SU-DHL-6 (cell line): ENCODE measurements around the gene GKN2.

Experiments
- H2AFZ ChIP-seq: fragments of 200-600 bp; sonication (generic); 2 replicates; pipeline ENCODE4 v1.6.1; 2014; ENCODE audit warnings: low read depth, mild to moderate bottlenecking, moderate library complexity, mixed read lengths, antibody characterized with exemption, low read length; ENCODE audit not compliant: severe bottlenecking
- H3F3A ChIP-seq: fragments of 200-600 bp; shearing (Covaris generic); 2 replicates; pipeline ENCODE4 v1.6.0; 2016; ENCODE audit warnings: antibody characterized with exemption, mild to moderate bottlenecking; ENCODE audit not compliant: insufficient read depth
- H3K27ac ChIP-seq: fragments of 200-600 bp; sonication (generic); 2 replicates; pipeline ENCODE4 v1.5.1; 2016; ENCODE audit warnings: low read depth, mild to moderate bottlenecking, low read length, moderate library complexity, mixed read lengths
- H3K27me3 ChIP-seq: fragments of 200-600 bp; sonication (generic), shearing (Covaris generic); 2 replicates; pipeline ENCODE4 v1.6.0; 2014; ENCODE audit warnings: mild to moderate bottlenecking, low read length
- H3K36me3 ChIP-seq: fragments of 200-600 bp; sonication (generic); 2 replicates; pipeline ENCODE4 v1.6.1; 2014; ENCODE audit warnings: mild to moderate bottlenecking, low read length, mixed read lengths
- H3K4me2 ChIP-seq: fragments of 300-600, 200-600 bp; shearing (Covaris generic), sonication (generic); 2 replicates; pipeline ENCODE4 v1.6.0; 2014; ENCODE audit warnings: low read length, low read depth, mild to moderate bottlenecking; ENCODE audit not compliant: poor library complexity, severe bottlenecking
- H3K4me3 ChIP-seq: fragments of 200-600 bp; sonication (generic); 2 replicates; pipeline ENCODE4 v1.5.1; 2014; ENCODE audit warnings: antibody characterized with exemption, low read length, mild to moderate bottlenecking, mixed read lengths; ENCODE audit not compliant: insufficient read depth, poor library complexity, severe bottlenecking
- H3K79me2 ChIP-seq: fragments of 200-600 bp; sonication (generic); 2 replicates; pipeline ENCODE4 v1.6.1; 2014; ENCODE audit warnings: mild to moderate bottlenecking, low read length, moderate library complexity; ENCODE audit not compliant: insufficient read depth
- H3K9ac ChIP-seq: fragments of 200-600 bp; sonication (generic); 2 replicates; pipeline ENCODE4 v1.7.0; 2014; ENCODE audit warnings: mild to moderate bottlenecking, low read length
- H3K9me2 ChIP-seq: fragments of 200-600 bp; sonication (generic); replicated peaks from 2 replicates; pipeline ENCODE4 v1.6.1; 2014; ENCODE audit warnings: low read length; ENCODE audit not compliant: insufficient read depth
- H3K9me3 ChIP-seq: fragments of 200-600 bp; sonication (generic); 2 replicates; pipeline ENCODE4 v1.6.1; 2014; ENCODE audit warnings: low read length, mixed read lengths; ENCODE audit not compliant: insufficient read depth
- H4K20me1 ChIP-seq: fragments of 200-600 bp; sonication (generic); 2 replicates; pipeline ENCODE4 v1.6.1; 2014; ENCODE audit warnings: low read depth, mild to moderate bottlenecking, antibody characterized with exemption, low read length, moderate library complexity, mixed read lengths
- CTCF ChIP-seq: fragments of 200-600 bp; sonication (generic); IDR thresholded peaks from one replicate; pipeline ENCODE4 v1.5.1; 2017; ENCODE audit warnings: antibody characterized with exemption, mild to moderate bottlenecking, low read length, moderate library complexity; ENCODE audit not compliant: insufficient read depth, poor library complexity, severe bottlenecking
- EZH2phosphoT487 ChIP-seq: fragments of 200-600 bp; sonication (generic), shearing (Covaris generic); conservative IDR thresholded peaks from 2 replicates; pipeline ENCODE4 v1.6.1; 2018; ENCODE audit warnings: mild to moderate bottlenecking, antibody characterized with exemption, low read length, moderate library complexity, mixed read lengths

GKN2 gene

GRCh38 chr2:68952887-68953521, at the start of gene GKN2:
Gene GKN2, minus strand, starts transcription at chr2:68952893. Its CDS starts 32 bp downstream, at chr2:68952861.
- no peaks in the 10 kb centered on the region for H3K27me3 ChIP-seq
- H3K27ac ChIP-seq, result no peak within 1 kb of the TSS
- no peaks in the 10 kb centered on the region for H3K9me2 ChIP-seq
- H3K9ac ChIP-seq, result no peak within 1 kb of the TSS
- no peak within 1 kb of the TSS for H3K4me3 ChIP-seq
- H3K79me2 ChIP-seq, result no peaks in the 10 kb centered on the region
- H3K9me3 ChIP-seq, result no peaks in the 10 kb centered on the region
- no peak within 1 kb of the TSS for H3K4me2 ChIP-seq
- peaks cover 4% of the 10 kb centered on the region; the same call in 1 of the 2 replicates for H4K20me1 ChIP-seq
- TF ChIP-seq EZH2phosphoT487 (no peak), CTCF (no peak)
- H2AFZ ChIP-seq, result no peak within 1 kb of the TSS
- no peaks in the 10 kb centered on the region for H3F3A ChIP-seq
- no peaks in the 10 kb centered on the region for H3K36me3 ChIP-seq

- Histone ChIP-seq H3K27ac (no peak overlapping the region), H2AFZ (no peak overlapping the region), H3K4me2 (no peak overlapping the region), H4K20me1 (no peaks in the 10 kb centered on the region), H3K36me3 (no peaks in the 10 kb centered on the region), H3K9ac (no peak overlapping the region), H3F3A (no peaks in the 10 kb centered on the region), H3K9me3 (no peaks in the 10 kb centered on the region), H3K79me2 (no peaks in the 10 kb centered on the region), H3K27me3 (no peaks in the 10 kb centered on the region), H3K4me3 (no peak overlapping the region), H3K9me2 (no peaks in the 10 kb centered on the region)
- no peak for TF ChIP-seq EZH2phosphoT487
- no peak for TF ChIP-seq CTCF
These were observed 49.2 kb upstream of the GKN2 start for GRCh38 chr2:69001879-69002278.

- Histone ChIP-seq H3K9ac (no peak overlapping the region), H2AFZ (no peak overlapping the region), H3K9me2 (no peaks in the 10 kb centered on the region), H3K27me3 (no peaks in the 10 kb centered on the region), H3K9me3 (no peaks in the 10 kb centered on the region), H4K20me1 (no peaks in the 10 kb centered on the region), H3K79me2 (no peaks in the 10 kb centered on the region), H3F3A (no peaks in the 10 kb centered on the region), H3K27ac (no peak overlapping the region), H3K4me3 (no peak overlapping the region), H3K36me3 (no peaks in the 10 kb centered on the region), H3K4me2 (no peak overlapping the region)
- TF ChIP-seq CTCF (no peak), EZH2phosphoT487 (no peak)
These were observed 44.7 kb upstream of the GKN2 start for GRCh38 chr2:68997401-68997800.
